Measurements from ENCODE around the gene FARSB. TPM values are rescaled to one million over a fixed set of nuclear protein-coding genes. Genes with fewer than 3 reads are reported as not detected.
A peak's percentile ranks its signal among the peaks of the same experiment; 100 is the strongest.

FARSB gene
- total RNA-seq = 10 to 100 TPM; 12.9 to 16.0 (median 13.8) TPM

GRCh38 chr2:222655787-222656525 is at the start of gene FARSB:
Gene FARSB (minus strand): TSS chr2:222656092. CDS start chr2:222656073, 19 bp downstream.
- H3K4me1 ChIP-seq = peaks cover 14 to 15% of the 10 kb centered on the region in 2 donors
- H3K4me3 ChIP-seq (replicated peaks in 1 of 3) = peak within 1 kb of the TSS; percentile 76 to 99 (median 82)
- no peaks in the 10 kb centered on the region for H3K36me3 ChIP-seq
- H3K27me3 ChIP-seq = no peaks in the 10 kb centered on the region
- H3K9me3 ChIP-seq = no peaks in the 10 kb centered on the region
- DNase-seq = peak; percentile 96 to 97
- intact Hi-C loops (cut with DNase I) = no loop called here
- WGBS, 2 donors = 0 to 1% methylated on average over 27 to 33 of the region's 45 CpGs
- TF ChIP-seq POLR2A (IDR thresholded peaks at IDR 0.05) = peak in 1 of 2 donors; percentile 56
- peak in 1 of 6 experiments; percentile 18 for TF ChIP-seq CTCF (IDR thresholded peaks at IDR 0.05)
- peak within 1 kb of the TSS; percentile 72 to 99 (median 89) for H3K27ac ChIP-seq

- H3K27ac ChIP-seq = no peak overlapping the region
- no peaks in the 10 kb centered on the region for H3K36me3 ChIP-seq
- peaks cover 0 to 3% of the 10 kb centered on the region in 2 donors for H3K4me1 ChIP-seq
- no peak for TF ChIP-seq POLR2A (IDR thresholded peaks at IDR 0.05)
- no peak for TF ChIP-seq CTCF (IDR thresholded peaks at IDR 0.05)
- 71 to 85% methylated on average over 3 of the region's 3 CpGs for WGBS, 2 donors
- intact Hi-C loops (cut with DNase I) = loop anchor here (10.0 kb wide), 2 partner anchors 91 to 201 kb away; no protein-coding TSS in a partner anchor
- no peaks in the 10 kb centered on the region for H3K27me3 ChIP-seq
- DNase-seq = no peak
- H3K9me3 ChIP-seq = no peaks in the 10 kb centered on the region
- no peak overlapping the region for H3K4me3 ChIP-seq (replicated peaks in 1 of 3)
Observed at GRCh38 chr2:222703886-222704285, 48.0 kb upstream of the FARSB start.

- Histone ChIP-seq H3K9me3 (no peaks in the 10 kb centered on the region), H3K4me1 (peaks cover 0 to 3% of the 10 kb centered on the region in 2 donors), H3K27me3 (no peaks in the 10 kb centered on the region), H3K4me3 (replicated peaks in 1 of 3) (no peak overlapping the region), H3K27ac (no peak overlapping the region), H3K36me3 (no peaks in the 10 kb centered on the region)
- DNase-seq = no peak
- TF ChIP-seq CTCF (IDR thresholded peaks at IDR 0.05) (no peak), POLR2A (IDR thresholded peaks at IDR 0.05) (no peak)
- intact Hi-C loops (cut with DNase I) = loop anchor here (10.0 kb wide), 2 partner anchors 92 to 202 kb away; no protein-coding TSS in a partner anchor
- 60 to 65% methylated on average over 2 of the region's 2 CpGs for WGBS, 2 donors
Observed at GRCh38 chr2:222703091-222703490, 47.2 kb upstream of the FARSB start.

GRCh38 chr2:222701721-222702131 is 45.8 kb upstream of the FARSB start:
- WGBS, 2 donors = 84 to 89% methylated on average over 5 of the region's 5 CpGs
- intact Hi-C loops (cut with DNase I) = loop anchor here (10.0 kb wide), 2 partner anchors 93 to 203 kb away; no protein-coding TSS in a partner anchor
- no peaks in the 10 kb centered on the region for H3K9me3 ChIP-seq
- no peak for DNase-seq
- H3K4me1 ChIP-seq = no peaks in the 10 kb centered on the region
- no peak overlapping the region for H3K27ac ChIP-seq
- no peaks in the 10 kb centered on the region for H3K27me3 ChIP-seq
- TF ChIP-seq POLR2A (IDR thresholded peaks at IDR 0.05) (no peak), CTCF (IDR thresholded peaks at IDR 0.05) (no peak)
- H3K36me3 ChIP-seq = no peaks in the 10 kb centered on the region
- no peak overlapping the region for H3K4me3 ChIP-seq (replicated peaks in 1 of 3)

GRCh38 chr2:222701233-222701632 is 45.3 kb upstream of the FARSB start:
- no peaks in the 10 kb centered on the region for H3K9me3 ChIP-seq
- DNase-seq = no peak
- H3K27ac ChIP-seq = no peak overlapping the region
- H3K4me1 ChIP-seq = no peaks in the 10 kb centered on the region
- no peak for TF ChIP-seq POLR2A (IDR thresholded peaks at IDR 0.05)
- no peak for TF ChIP-seq CTCF (IDR thresholded peaks at IDR 0.05)
- WGBS, 2 donors = 63 to 79% methylated on average over 1 of the region's 1 CpG
- no peak overlapping the region for H3K4me3 ChIP-seq (replicated peaks in 1 of 3)
- no peaks in the 10 kb centered on the region for H3K36me3 ChIP-seq
- H3K27me3 ChIP-seq = no peaks in the 10 kb centered on the region
- intact Hi-C loops (cut with DNase I) = loop anchor here (10.0 kb wide), 2 partner anchors 94 to 204 kb away; no protein-coding TSS in a partner anchor

Data from thyroid gland (tissue), 4 donors.